HCT116 (cell line): ENCODE data around the gene SPRED2. TPM values are rescaled to one million over a fixed set of nuclear protein-coding genes. Genes with fewer than 3 reads are reported as not detected.

Experiments used
- ATAC-seq: fragments of 200-7000 bp; cut with Tn5 transposase; 2 replicates; pipeline ENCODE4 v1.9.1; 2020; ENCODE audit warnings: mild to moderate bottlenecking, moderate library complexity
- BruUV-seq: library from RNA; stranded (reverse); fragments of 400-500 nt; replicated peaks from 2 replicates; lab custom pipeline; 2021; lab: Mats Ljungman, UMichigan
- CTCF ChIA-PET: fragments of 300-600 bp; sonication (Branson Sonifier 250); formaldehyde crosslinking; loops from one replicate; lab custom pipeline; 2021; ENCODE audit warnings: antibody characterized with exemption; lab: Charles Lee
- POLR2A ChIA-PET: fragments of 300-600, 350-600 bp; sonication (Branson Sonifier 250); formaldehyde crosslinking; loops from one replicate; lab custom pipeline; 2021; ENCODE audit warnings: antibody characterized with exemption; lab: Charles Lee
- RAD21 ChIA-PET, 2 experiments: fragments of 300-600 bp; sonication (Branson Sonifier 250); formaldehyde crosslinking; loops; one replicate each; lab custom pipeline; 2023; ENCODE audit warnings: low total read pairs in 2 of 2; ENCODE audit not compliant: uncharacterized antibody in 2 of 2, unreplicated experiment in 2 of 2, low non-redundant PET in 1 of 2; lab: Charles Lee
- DNase-seq: peaks from one replicate; pipeline ENCODE4 v3.0.0-alpha.2; 2010; ENCODE audit warnings: low read depth, low spot score
- H2AFZ ChIP-seq: fragments of 200-600 bp; shearing (Covaris generic), sonication (generic); 2 replicates; pipeline ENCODE4 v1.6.1; 2017; ENCODE audit warnings: low read depth, mixed run types, mixed read lengths, antibody characterized with exemption, low read length; ENCODE audit not compliant: poor library complexity, severe bottlenecking
- H3K27ac ChIP-seq: 2 replicates; pipeline ENCODE4 v1.5.1; 2012; ENCODE audit warnings: low read depth, low read length
- H3K27me3 ChIP-seq: fragments of 200-600 bp; sonication (generic); 2 replicates; pipeline ENCODE4 v1.6.1; 2016; ENCODE audit warnings: mixed run types, low read length, mixed read lengths; ENCODE audit not compliant: insufficient read depth
- H3K36me3 ChIP-seq, 2 experiments: fragments of 200-500 bp in 1 of 2; fragments of 200-600 bp in 1 of 2; sonication (Bioruptor generic) in 1 of 2; sonication (generic) in 1 of 2; 2 replicates each; pipeline versions ENCODE4 v1.5.1 to v1.6.1; 2014 to 2016; ENCODE audit warnings: low read length in 2 of 2, inconsistent platforms in 1 of 2, mixed read lengths in 1 of 2, mixed run types in 1 of 2; ENCODE audit not compliant: insufficient read depth in 2 of 2, control insufficient read depth in 1 of 2
- H3K4me1 ChIP-seq, 2 experiments: fragments of 200-600 bp in 1 of 2; sonication (generic) in 1 of 2; 2 replicates each; pipeline versions ENCODE4 v1.5.1 to v1.6.1; 2012 to 2017; ENCODE audit warnings: low read length in 2 of 2, inconsistent platforms in 1 of 2, mild to moderate bottlenecking in 1 of 2, mixed read lengths in 1 of 2, mixed run types in 1 of 2, moderate library complexity in 1 of 2; ENCODE audit not compliant: insufficient read depth in 2 of 2, control insufficient read depth in 1 of 2
- H3K4me2 ChIP-seq: fragments of 200-600 bp; sonication (generic); 2 replicates; pipeline ENCODE4 v1.6.1; 2017; ENCODE audit warnings: mixed run types, low read length, mixed read lengths
- H3K4me3 ChIP-seq, 2 experiments: fragments of 200-600 bp in 1 of 2; sonication (generic) in 1 of 2; replicated peaks in 1 of 2; 2 replicates each; pipeline ENCODE4 v1.5.1; 2011 to 2016; ENCODE audit warnings: low read length in 2 of 2, control low read depth in 1 of 2, low read depth in 1 of 2, mild to moderate bottlenecking in 1 of 2, mixed read lengths in 1 of 2, mixed run types in 1 of 2
- H3K79me2 ChIP-seq: fragments of 200-600 bp; sonication (generic); 2 replicates; pipeline ENCODE4 v1.6.1; 2017; ENCODE audit warnings: mild to moderate bottlenecking, mixed run types, low read length, moderate library complexity, mixed read lengths; ENCODE audit not compliant: insufficient read depth
- H3K9ac ChIP-seq: fragments of 200-600 bp; sonication (generic); 2 replicates; pipeline ENCODE4 v1.6.1; 2016; ENCODE audit warnings: low read length, mixed read lengths
- H3K9me2 ChIP-seq: fragments of 200-600 bp; sonication (generic), shearing (Covaris generic); 2 replicates; pipeline ENCODE4 v1.6.1; 2017; ENCODE audit warnings: mixed run types, mild to moderate bottlenecking, moderate library complexity; ENCODE audit not compliant: insufficient read depth
- H3K9me3 ChIP-seq, 2 experiments: fragments of 200-500 bp in 1 of 2; fragments of 200-600 bp in 1 of 2; sonication (Bioruptor generic) in 1 of 2; sonication (generic) in 1 of 2; 2 replicates each; pipeline ENCODE4 v1.6.1; 2014 to 2017; ENCODE audit warnings: low read length in 2 of 2, mixed read lengths in 2 of 2, inconsistent platforms in 1 of 2, low read depth in 1 of 2, mild to moderate bottlenecking in 1 of 2, mixed run types in 1 of 2, moderate library complexity in 1 of 2; ENCODE audit not compliant: control insufficient read depth in 1 of 2, insufficient read depth in 1 of 2
- H4K20me1 ChIP-seq: fragments of 200-600 bp; sonication (generic), shearing (Covaris generic); 2 replicates; pipeline ENCODE4 v1.6.1; 2017; ENCODE audit warnings: mixed run types, mild to moderate bottlenecking, moderate library complexity; ENCODE audit not compliant: insufficient read depth
- CBX3 ChIP-seq: IDR thresholded peaks from 2 replicates; pipeline ENCODE4 v1.6.1; 2012; ENCODE audit warnings: low read depth
- CEBPB ChIP-seq: IDR thresholded peaks from 2 replicates; pipeline ENCODE4 v1.6.1; 2012; ENCODE audit warnings: low read depth
- EGR1 ChIP-seq: IDR thresholded peaks from 2 replicates; pipeline ENCODE4 v1.6.1; 2012; ENCODE audit warnings: low read depth
- EZH2 ChIP-seq: fragments of 200-600 bp; sonication (generic); IDR thresholded peaks from 2 replicates; pipeline ENCODE4 v1.6.1; 2017; ENCODE audit warnings: antibody characterized with exemption, mixed run types
- EZH2phosphoT487 ChIP-seq: fragments of 200-600 bp; IDR thresholded peaks from 2 replicates; pipeline ENCODE4 v1.6.1; 2018; ENCODE audit warnings: antibody characterized with exemption, borderline replicate concordance
- JUND ChIP-seq: IDR thresholded peaks from 2 replicates; pipeline ENCODE4 v1.6.1; 2012
- RAD21 ChIP-seq: IDR thresholded peaks from 2 replicates; pipeline ENCODE4 v1.6.1; 2012; ENCODE audit warnings: low read depth, mild to moderate bottlenecking
- SIN3A ChIP-seq: IDR thresholded peaks from 2 replicates; pipeline ENCODE4 v1.6.1; 2012; ENCODE audit warnings: low read depth
- SRF ChIP-seq: IDR thresholded peaks from 2 replicates; pipeline ENCODE4 v1.6.1; 2012; ENCODE audit warnings: low read depth
- YY1 ChIP-seq: IDR thresholded peaks from 2 replicates; pipeline ENCODE4 v1.6.1; 2011; ENCODE audit warnings: low read length, low read depth, moderate library complexity, mild to moderate bottlenecking; ENCODE audit not compliant: insufficient replicate concordance; ENCODE audit errors: extremely low read depth
- ZFX ChIP-seq: fragments of 450-650 bp; IDR thresholded peaks from 2 replicates; pipeline ENCODE4 v1.6.1; 2017
- intact Hi-C: fragments of 100-400 bp; cut with micrococcal nuclease; formaldehyde crosslinking; loops from 2 replicates; pipeline ENCODE4 v1.10.0; 2022
- total RNA-seq: library from RNA; stranded (reverse); gene quantifications from one replicate; pipeline ENCODE4 v1.2.1, GENCODE V29; 2021; ENCODE audit not compliant: unreplicated experiment
- TF ChIP-seq, protein P1 (sequence below), 3 experiments: fragments of 200-600 bp in 1 of 3; sonication (generic) in 1 of 3; IDR thresholded peaks in 2 of 3; conservative IDR thresholded peaks in 1 of 3; 2 replicates each; pipeline ENCODE4 v1.5.1; 2012 to 2017; ENCODE audit warnings: low read depth in 2 of 3, low read length in 2 of 3, antibody characterized with exemption in 1 of 3, borderline replicate concordance in 1 of 3, control low read depth in 1 of 3, mild to moderate bottlenecking in 1 of 3, mixed read lengths in 1 of 3, mixed run types in 1 of 3, moderate library complexity in 1 of 3; ENCODE audit not compliant: insufficient read depth in 1 of 3
- TF ChIP-seq, protein P2 (sequence below): IDR thresholded peaks from 2 replicates; pipeline ENCODE4 v1.6.1; 2012
- TF ChIP-seq, protein P3 (sequence below): IDR thresholded peaks from 2 replicates; pipeline ENCODE4 v1.6.1; 2011; ENCODE audit warnings: mild to moderate bottlenecking, low read length, moderate library complexity; ENCODE audit not compliant: insufficient replicate concordance; ENCODE audit errors: extremely low read depth

The SPRED2 gene
- total RNA-seq, 1 experiment from 2014 or later: 62.6 TPM

DNA sequence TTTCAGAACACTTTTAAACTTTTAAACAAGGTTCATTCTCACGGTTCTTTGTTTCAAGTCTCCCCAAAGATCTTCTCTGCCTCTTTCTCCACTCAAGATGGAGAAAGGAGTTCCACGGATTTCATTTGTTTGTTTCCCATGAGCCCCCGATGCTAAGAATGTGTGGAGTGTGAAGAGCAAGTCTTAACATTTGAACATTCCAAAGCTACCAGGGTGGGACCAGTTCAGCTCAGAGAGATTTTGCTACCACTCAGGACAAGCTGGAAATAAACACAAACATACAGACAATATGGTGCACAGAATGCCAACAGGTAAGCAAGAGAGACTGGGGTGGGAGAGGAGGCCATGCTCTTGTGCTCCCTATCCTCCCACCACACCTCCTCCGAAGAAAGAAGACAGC is 56.7 kb downstream of the SPRED2 start:
- no peak for TF ChIP-seq JUND
- TF ChIP-seq, protein P1, sequence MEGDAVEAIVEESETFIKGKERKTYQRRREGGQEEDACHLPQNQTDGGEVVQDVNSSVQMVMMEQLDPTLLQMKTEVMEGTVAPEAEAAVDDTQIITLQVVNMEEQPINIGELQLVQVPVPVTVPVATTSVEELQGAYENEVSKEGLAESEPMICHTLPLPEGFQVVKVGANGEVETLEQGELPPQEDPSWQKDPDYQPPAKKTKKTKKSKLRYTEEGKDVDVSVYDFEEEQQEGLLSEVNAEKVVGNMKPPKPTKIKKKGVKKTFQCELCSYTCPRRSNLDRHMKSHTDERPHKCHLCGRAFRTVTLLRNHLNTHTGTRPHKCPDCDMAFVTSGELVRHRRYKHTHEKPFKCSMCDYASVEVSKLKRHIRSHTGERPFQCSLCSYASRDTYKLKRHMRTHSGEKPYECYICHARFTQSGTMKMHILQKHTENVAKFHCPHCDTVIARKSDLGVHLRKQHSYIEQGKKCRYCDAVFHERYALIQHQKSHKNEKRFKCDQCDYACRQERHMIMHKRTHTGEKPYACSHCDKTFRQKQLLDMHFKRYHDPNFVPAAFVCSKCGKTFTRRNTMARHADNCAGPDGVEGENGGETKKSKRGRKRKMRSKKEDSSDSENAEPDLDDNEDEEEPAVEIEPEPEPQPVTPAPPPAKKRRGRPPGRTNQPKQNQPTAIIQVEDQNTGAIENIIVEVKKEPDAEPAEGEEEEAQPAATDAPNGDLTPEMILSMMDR (IDR thresholded peaks at IDR 0.05 in 2 of 3, conservative IDR thresholded peaks at IDR 0.05 in 1 of 3; ENCODE audit: borderline replicate concordance in 1 of 3, insufficient read depth in 1 of 3, low read depth in 2 of 3, low read length in 2 of 3): no peak
- no peak for TF ChIP-seq ZFX
- no peak for TF ChIP-seq CBX3
- no peak for TF ChIP-seq SRF
- TF ChIP-seq, protein P2, sequence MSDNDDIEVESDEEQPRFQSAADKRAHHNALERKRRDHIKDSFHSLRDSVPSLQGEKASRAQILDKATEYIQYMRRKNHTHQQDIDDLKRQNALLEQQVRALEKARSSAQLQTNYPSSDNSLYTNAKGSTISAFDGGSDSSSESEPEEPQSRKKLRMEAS: no peak
- TF ChIP-seq EZH2: no peak
- TF ChIP-seq RAD21: no peak
- Histone ChIP-seq H3K27me3 (no peaks in the 10 kb centered on the region), H3K9ac (no peak overlapping the region), H3K4me1 (peaks cover 51 to 57% of the 10 kb centered on the region in 2 experiments), H3K27ac (no peak overlapping the region), H2AFZ (no peak overlapping the region), H3K36me3 (no peaks in the 10 kb centered on the region), H3K9me3 (no peaks in the 10 kb centered on the region), H3K9me2 (no peaks in the 10 kb centered on the region), H3K79me2 (peaks cover 96% of the 10 kb centered on the region), H3K4me3 (no peak overlapping the region), H4K20me1 (peaks cover 6% of the 10 kb centered on the region; the same call in 1 of the 2 replicates), H3K4me2 (no peak overlapping the region)
- RAD21 ChIA-PET: no interaction called here
- BruUV-seq: no TSS peak
- ATAC-seq: no peak
- CTCF ChIA-PET: no interaction called here
- intact Hi-C loops: no loop called here
- no peak for DNase-seq
- POLR2A ChIA-PET: no interaction called here

DNA sequence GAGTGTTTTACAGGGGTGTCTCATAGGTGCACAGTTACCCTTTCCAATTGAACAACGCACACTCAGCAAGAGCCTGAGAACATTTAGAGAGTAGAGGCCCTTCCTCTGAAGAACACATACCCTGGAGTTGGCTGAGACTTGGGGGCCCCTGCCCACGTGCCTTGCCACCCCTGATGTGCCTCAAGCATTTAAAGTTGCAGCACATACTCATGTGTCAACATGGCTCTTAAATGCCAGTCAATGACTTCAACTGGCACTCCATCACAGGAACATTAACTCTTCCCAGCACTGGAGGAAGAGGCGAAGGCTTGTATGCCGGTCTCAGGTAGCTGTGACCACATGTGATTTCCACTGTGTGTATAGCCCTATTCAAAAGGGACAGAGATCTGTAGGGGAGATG is 57.4 kb downstream of the SPRED2 start:
- Histone ChIP-seq H3K9me2 (no peaks in the 10 kb centered on the region), H3K9me3 (no peaks in the 10 kb centered on the region), H4K20me1 (peaks cover 6% of the 10 kb centered on the region; the same call in 1 of the 2 replicates), H3K27ac (no peak overlapping the region), H3K9ac (no peak overlapping the region), H3K4me3 (no peak overlapping the region), H3K79me2 (peaks cover 96% of the 10 kb centered on the region), H2AFZ (no peak overlapping the region), H3K4me1 (peaks cover 46 to 53% of the 10 kb centered on the region in 2 experiments), H3K36me3 (no peaks in the 10 kb centered on the region), H3K27me3 (no peaks in the 10 kb centered on the region), H3K4me2 (no peak overlapping the region)
- DNase-seq: no peak
- ChIA-PET POLR2A (no interaction called here), CTCF (no interaction called here), RAD21 (no interaction called here)
- no TSS peak for BruUV-seq
- no peak for ATAC-seq
- intact Hi-C loops: no loop called here
- TF ChIP-seq, protein P2: no peak
- TF ChIP-seq YY1 (no peak), EGR1 (no peak), RAD21 (no peak), EZH2phosphoT487 (no peak), CEBPB (no peak), SIN3A (no peak)
- TF ChIP-seq, protein P3, sequence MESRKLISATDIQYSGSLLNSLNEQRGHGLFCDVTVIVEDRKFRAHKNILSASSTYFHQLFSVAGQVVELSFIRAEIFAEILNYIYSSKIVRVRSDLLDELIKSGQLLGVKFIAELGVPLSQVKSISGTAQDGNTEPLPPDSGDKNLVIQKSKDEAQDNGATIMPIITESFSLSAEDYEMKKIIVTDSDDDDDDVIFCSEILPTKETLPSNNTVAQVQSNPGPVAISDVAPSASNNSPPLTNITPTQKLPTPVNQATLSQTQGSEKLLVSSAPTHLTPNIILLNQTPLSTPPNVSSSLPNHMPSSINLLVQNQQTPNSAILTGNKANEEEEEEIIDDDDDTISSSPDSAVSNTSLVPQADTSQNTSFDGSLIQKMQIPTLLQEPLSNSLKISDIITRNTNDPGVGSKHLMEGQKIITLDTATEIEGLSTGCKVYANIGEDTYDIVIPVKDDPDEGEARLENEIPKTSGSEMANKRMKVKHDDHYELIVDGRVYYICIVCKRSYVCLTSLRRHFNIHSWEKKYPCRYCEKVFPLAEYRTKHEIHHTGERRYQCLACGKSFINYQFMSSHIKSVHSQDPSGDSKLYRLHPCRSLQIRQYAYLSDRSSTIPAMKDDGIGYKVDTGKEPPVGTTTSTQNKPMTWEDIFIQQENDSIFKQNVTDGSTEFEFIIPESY: no peak
- TF ChIP-seq, protein P1 (IDR thresholded peaks at IDR 0.05 in 2 of 3, conservative IDR thresholded peaks at IDR 0.05 in 1 of 3; ENCODE audit: borderline replicate concordance in 1 of 3, insufficient read depth in 1 of 3, low read depth in 2 of 3, low read length in 2 of 3): no peak
